ENCODE data around the gene RABL6.
"Not testable (repeated sequence)": the region's sequence is repeated elsewhere in the genome, so short reads cannot be mapped to it uniquely, and the experiment has no call there.

Gene RABL6

DNA sequence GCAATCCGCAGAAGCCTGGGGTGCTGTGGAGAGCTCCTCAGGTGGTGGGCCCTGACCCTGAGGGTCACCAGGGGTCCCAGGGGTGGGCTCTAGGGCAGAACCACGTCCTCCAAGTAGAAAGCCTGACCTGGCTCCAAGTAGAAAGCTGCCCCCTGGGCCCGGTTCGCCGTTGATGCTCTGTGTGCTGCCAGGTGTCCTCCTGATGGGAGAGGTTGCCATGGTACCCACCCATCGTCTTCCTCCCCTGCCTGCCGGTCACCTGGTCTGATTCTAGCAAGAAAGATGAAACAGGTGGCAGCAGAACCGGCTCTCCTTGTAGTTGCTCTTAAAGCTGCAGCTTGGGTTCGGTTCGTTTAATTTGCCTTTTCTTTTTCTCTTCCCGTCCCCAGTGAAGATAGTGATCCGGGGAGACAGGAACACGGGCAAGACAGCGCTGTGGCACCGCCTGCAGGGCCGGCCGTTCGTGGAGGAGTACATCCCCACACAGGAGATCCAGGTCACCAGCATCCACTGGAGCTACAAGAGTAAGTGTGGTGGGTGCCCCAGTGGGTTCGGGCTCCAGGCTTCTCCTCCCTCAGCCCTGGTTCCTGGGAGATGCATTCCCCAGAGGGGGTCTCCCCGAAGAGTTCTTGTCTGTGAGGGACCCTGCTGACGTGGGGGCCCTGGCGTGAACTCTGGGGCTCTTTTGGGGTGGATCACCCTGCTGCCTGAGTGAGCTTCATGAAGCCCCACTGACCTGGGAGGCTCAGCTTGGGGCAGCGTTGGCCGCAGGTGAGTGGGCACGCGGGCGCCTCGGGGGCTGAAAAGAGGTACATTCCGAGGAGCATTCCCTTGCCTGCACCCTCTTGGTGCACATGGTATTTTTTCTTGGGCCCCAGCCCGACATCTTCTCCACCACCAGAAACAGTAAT is 15.6 kb downstream of the RABL6 start:
- DNase-seq = no peak

DNA sequence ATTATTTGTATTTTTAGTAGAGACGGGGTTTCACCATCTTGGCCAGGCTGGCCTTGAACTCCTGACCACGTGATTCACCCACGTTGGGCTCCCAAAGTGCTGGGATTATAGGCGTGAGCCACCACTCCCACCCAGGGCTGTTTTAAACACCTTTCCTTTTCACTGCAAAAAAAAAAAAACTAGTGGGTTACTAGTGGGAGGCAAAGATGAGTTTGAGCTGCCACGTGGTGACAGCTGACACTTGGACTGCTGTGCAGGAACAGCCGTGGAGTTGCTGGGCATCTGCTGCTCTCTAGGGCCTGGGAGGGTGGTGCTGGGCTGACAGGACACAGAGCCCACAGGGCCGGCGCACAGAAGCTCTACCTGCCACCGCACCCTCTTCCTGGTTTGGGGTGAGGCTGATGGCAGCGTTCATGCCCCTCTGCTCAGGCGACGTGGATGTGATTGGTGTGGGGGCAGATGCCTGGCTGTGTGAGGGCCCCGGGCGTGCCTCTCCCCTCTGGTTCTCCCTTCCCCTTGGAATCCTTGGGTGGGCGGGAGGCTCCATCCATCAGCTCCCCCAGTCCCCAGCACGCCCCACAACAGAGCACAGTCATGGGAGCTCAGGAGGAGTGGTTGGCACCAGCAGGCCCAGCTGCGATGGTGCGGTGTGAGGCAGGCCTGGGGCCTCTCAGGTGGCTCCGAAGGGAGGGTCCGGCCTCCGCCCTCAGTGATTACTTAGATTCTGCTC is 16.9 kb downstream of the RABL6 start:
- DNase-seq = no peak

DNA sequence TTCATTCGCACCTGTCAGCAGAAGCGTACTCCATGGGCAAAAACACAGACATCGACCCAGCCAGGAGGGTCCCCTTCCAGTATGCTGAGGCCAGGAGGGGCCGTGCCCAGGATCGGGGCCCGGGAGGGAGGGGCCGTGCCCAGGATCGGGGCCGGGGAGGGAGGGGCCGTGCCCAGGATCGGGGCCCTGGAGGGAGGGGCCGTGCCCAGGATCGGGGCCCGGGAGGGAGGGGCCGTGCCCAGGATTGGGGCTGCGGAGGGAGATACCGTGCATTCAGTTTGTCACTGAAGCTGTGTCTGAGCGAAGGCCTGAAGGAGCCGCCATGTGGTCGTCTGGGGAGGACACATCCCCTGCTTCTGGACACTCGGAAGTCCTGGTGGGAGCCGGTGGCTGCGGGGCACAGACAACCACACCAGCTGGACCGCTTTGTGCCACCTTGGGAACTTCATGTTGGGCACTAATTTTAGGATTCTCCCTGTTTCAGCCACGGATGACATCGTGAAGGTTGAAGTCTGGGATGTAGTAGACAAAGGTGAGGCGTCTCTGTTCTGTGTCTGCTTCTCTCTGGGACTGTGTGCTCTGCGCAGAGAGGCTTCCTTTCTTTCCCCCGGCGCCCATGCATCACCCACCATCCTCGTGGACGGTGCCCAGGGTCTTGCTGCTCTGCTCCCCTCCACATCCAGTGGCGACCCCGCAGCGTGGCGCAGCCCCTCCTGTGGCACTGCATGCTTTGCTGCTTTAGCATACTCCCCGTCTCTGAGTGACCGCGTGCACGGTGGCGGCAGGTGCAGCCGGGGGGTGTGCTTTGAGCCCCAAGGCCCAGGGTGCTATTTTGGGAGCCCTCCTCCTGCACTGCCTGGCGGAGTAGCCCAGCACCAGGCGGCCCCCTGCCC is 17.8 kb downstream of the RABL6 start:
- DNase-seq = no peak

DNA sequence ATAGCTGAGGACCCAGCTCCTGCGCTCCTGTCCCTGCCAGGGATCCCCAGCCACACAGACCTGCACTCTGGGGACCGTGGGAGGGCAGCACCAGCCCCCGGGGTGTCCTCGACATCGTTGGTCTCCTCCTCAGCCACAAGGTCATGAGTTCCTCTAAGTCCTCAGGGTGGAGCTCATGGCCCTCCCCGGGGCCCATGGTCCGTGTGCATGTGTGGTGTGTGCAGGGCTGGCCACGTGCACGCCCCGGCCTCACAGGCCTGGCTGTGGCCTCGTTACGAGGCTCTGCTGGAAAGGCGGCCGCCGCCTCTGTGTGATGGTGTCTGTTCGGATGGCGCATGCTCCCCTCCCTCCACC is 18.4 kb downstream of the RABL6 start:
- no peak for DNase-seq

DNA sequence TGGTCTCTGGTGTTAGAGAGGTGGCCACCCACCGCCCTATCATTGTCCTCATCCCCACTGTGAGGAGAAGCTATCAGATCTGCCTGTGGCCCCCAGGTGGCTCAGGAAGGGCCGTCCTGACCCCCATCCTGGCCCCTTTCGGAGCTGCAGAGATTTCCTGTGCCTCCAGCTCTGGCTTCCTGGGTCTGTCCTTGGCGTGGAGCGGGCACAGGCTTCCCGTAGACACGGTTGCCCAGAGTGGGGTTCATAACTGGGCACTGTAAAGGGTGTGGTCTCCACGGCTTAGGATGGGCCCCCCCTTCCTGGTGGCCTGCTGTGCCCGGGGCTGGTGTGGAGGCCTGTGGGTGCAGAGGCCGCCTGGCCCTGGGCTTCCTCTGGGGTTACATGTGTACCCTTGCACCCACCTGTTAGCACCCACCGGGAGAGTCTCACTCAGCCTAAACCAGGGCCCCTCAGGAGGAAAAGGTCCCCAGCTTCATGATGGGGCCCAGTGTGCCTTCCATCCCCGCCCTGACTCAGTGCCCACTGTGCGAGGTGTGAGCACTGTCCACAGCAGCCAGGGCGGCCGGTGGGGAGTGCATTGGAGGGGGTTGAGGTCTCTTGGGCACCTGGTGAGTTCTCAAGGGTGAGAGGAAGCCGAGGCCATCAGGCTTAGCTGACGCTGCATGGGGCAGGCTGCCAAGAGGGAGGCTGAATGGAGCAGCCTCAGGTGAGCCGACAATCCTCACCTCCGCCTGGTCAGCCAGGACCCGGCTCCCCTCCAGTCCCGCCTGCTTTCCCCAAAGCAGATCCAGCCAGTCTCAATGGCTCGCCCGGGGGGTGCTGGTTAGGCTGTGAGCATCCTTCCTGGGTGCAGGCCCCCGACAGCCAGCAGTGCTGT is 19.2 kb downstream of the RABL6 start:
- DNase-seq = no peak

DNA sequence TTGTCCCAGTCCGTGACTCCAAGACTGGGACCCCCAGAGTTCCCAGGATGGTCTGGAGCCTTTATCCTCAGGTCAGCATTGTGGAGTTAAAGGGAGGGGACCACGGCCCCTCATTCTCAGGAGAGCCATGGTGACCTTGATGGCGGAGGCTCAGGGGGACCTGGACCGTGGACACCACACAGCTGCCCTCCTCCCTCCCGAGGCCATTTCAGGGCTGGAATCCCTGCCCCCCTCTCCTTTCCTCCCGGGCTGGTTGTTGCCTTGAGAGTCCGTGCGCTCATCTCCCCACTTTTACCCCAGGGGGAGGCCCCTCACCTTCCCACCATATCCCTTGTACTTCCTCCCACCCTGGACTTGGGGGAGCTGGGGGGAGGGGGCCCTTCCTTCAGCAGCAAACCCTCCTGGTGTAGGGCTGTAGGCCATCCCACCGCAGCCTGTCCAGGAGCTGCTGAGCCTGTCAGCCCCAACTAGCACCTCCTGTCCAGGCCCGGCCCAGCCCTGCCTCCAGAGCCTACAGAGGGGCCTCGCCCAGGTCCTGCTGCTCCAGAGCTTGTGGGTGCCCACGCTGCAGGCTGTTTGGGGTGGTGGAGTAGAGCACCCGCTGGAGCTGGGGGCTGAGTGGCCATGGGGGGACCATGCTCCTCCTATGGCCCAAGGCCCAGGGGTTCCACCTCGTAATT is 20.2 kb downstream of the RABL6 start:
- DNase-seq = no peak

DNA sequence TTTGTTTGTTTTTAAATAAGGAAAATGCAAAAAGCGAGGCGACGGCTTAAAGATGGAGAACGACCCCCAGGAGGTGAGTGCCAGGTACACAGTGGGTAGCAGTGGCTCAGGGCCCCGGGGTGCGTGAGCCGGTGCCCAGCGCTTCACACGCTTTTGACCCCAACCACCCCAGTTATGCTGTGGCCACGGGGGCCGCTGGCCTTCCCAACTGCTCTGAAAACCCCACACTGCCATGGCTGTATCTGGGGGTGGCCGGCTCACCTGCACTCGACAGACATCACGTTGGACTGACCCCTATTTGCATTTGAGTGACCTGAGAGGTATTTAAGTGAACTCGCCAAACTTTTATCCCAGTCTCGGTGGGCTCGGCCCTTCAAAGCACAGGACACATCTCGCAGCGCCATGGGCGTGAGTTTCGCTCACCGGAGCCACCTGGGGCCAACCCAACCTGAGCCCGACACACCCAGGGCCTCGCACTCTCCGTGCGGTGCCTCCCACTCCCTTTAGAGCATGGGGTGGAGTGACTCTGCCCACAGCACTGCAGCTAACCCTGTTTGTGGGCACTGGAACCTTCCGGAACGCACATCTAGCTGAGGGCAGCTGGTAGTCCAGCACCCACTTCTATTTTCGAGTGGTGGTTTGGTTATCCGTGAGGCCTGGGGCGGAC is 20.9 kb downstream of the RABL6 start:
- no peak for DNase-seq

DNA sequence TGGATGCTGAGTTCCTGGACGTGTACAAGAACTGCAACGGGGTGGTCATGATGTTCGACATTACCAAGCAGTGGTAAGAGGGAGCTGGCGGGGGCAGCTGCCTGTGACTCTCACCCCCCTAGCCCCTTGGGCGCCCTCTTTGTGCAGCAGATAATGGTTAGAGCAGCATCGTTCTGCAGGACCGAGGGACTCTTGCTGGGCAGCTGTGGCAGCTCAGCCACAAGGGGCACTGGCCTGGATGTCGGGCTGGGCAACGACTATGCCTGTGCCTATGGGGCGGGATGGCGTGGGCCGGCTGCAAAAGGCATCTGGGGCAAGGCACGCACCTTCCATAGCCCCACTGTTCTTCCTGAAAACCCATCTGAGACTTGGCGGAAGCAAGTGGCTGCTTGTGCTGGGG is 21.7 kb downstream of the RABL6 start:
- no peak for DNase-seq

DNA sequence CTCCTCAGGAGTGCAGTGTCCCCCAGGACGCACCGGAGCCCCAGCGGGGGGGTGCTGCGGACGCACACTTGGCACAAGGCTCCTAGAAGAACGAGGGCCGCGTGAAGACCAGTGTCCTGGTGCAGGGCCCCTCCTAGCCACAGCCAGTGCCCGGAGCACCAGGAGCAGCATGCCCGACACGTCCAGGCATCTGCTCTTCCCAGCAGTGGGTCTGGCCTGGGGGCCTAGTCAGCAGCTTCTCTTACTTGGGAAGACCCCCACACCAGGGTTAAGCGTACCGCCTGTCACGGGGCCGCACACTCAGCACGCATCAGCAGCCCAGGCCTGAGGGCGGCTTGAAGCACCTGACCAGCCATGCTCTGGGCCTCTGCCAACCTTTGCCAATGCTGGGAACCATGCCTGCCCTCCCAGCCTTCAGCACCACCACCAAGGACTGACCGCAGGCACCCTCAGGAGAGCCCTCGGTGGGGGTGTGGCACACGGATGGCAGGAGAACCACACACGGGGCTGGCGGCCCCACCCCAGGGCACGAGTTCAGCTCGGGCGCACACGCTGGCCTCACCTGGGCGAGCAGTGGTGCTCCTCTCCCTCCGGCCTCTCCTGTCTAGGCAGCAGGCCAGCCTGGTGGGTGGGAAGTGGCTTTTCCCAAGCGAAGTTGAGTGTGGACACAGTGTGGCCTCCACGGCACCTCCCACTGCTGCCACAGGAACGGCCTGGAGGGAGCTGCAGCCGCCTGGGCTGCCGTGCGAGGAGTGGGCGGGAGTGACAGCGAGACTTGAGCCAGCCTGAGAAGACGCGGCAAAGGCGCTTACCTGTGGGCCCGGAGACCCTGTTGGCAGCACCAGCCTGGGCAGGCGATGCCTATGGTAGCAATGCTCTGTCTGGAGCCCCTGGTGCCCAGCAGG is 22.5 kb downstream of the RABL6 start:
- no peak for DNase-seq

DNA sequence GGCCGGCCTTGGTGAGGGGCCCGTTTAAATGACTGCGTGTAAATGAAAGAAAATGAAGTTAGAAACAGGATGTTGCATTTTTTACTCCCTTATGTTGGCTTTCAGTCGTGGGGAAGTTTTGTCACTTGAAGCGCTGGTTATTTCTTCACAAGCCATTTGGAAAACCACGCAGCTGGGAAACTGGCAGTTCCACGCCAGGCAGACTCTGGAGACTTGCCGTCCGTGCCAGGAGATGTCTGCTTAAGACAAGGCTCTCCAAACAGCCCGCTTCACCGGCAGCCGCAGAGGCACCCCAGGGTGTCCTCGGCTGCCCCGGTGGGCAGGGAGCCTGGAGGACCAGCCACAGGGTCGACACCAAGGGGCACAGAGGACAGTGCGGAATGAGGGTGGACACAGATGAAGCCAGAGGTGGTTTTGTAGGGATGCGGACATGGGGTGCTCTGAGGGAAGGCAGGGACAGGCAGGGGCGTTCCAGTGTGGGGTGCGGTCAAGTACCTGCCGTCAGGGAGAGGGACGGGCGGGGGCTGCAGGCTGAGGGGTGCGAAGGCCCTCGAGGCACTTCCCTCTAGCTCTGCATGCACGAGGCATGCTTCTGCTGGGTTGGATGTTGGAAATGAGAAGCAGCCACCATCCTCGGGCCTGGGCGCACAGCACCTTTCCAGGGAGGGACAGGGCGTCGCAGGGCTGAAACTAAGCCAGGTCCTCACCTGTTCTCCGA is 23.4 kb downstream of the RABL6 start:
- no peak for DNase-seq

DNA sequence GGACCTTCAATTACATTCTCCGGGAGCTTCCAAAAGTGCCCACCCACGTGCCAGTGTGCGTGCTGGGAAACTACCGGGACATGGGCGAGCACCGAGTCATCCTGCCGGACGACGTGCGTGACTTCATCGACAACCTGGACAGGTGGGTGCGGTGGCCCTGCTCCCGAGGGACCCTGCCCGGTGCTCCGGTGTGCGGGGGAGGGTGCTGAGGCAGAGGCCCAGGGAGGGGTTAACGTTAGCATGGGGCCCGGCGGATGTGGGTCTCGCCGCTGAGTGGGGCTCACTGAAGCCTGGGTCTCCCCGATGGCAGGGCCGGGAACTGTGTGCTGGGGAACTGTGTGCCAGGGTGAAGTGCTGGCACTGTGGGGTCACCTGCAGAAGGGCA is 24.0 kb downstream of the RABL6 start:
- DNase-seq = no peak

DNA sequence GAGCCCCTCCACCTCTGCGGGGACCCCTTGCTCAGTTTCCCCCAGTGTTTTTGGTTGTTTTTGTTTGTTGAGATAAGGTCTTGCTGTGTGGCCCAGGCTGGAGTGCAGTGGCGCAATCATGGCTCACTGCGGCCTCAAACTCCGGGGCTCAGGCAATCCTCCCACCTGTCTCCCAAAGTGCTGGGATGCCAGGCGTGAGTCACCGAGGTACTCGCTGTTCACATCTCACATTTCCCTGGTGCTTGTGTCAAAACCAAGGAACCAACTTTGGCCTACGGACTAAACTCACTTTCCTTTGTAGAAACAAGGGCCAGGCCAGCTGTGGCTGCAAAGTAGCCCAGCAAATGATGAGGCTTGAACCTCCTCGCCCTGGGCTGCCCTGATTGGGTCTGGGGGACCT is 24.8 kb downstream of the RABL6 start:
- no peak for DNase-seq

DNA sequence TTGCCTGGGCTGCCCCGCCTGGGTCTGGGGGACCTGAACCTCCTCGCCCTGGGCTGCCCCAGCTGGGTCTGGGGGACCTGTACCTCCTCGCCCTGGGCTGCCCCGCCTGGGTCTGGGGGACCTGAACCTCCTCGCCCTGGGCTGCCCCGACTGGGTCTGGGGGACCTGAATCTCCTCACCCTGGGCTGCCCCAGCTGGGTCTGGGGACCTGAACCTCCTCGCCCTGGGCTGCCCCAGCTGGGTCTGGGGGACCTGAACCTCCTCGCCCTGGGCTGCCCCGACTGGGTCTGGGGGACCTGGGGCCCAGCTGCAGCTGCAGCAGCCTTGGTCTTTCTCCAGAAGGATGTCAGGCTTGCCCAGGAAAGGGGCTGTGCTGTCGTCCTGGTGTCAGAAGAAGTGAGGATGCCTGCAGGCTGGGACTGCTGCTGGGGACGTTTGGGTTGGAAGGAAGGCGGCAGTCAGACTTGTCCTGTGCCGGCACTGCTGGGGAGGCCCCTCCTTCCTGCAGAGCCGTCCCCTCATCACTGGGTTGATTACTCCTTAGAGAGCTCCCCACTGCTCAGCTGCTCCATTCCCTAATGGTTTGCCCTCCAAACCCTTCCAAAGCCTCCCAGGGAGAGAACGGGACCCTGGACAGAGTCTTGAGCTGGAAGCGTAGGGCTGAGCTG is 25.8 kb downstream of the RABL6 start:
- not testable (repeated sequence) for DNase-seq

DNA sequence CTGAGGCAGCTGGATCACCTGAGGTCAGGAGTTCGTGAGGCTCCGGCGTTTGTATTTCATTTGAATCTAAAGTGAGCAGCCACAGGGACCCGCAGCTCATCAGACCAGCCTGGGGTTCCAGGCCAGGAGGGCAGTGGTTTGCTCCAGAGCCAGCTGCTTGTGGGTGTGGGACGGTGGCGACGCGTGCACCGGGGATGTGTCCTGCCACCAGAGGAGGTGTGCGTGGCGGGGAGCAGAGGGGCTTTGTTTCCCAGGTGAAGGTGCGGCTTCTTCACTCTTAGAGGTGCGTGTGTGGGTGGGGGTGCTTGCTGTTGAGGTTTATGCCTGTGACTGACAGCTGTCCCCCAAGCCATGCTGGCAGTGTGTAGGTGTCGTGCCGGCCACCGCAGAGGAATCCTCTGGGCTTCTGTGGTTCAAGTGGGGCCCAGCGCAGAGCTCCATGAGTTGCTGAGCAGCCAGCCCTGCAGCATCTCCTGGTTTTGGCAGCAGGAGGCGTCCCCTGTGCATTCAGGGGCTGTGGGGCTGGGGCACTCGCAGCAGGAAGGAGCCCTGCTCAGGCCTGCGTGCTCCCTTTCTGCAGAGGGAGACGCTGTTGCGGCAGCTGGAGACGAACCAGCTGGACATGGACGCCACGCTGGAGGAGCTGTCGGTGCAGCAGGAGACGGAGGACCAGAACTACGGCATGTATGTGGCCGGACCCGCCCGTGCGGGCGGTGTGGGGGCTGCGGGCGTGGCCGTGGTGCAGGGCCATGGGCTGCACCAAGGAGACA is 27.6 kb downstream of the RABL6 start:
- no peak for DNase-seq

DNA sequence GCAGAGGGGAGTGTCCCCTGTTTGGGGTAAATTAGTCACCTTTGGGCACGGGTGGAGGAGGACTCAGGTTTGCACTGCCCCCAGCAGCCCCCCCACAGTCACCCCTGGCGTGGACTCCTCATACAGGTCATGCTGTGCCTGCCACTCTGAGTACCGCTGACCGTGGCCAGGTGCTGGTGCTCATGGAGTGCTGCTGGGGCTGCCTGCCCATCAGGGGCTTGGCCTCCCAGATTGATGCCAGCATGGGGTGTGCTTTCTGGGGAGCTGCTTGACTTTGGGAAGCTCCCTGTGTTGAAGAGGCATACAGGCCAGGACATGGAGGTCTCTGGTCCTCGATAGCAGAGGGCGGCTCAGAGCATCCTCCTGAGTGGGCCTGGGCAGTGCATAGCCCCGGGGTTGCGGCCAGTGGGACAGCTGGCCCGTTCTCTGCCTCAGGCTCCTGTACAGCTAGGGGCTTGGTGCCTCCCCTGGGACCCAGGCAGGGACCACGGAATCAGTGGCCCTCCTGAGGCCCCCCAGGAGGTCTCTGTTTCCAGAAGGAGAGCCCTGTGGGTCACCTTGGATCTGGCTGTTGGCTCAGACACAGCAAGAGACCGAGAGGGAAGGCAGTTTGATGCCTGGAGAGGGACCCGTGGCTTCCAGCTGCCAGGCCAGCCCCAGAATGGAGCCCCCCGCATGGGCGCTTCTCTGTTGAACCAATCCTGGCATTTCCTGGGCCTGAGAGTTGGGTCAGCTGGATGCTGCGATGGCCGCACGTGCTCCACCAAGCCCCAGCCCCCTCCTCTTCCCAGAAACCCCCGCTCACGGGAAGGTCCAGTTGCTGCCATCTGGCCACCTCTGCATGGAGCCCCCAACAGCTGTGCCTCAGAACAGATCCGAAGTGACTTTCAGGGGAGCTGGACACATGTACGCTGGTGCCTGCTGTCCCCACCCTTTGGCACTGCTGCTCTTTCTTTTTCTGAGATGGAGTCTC is 28.5 kb downstream of the RABL6 start:
- no peak for DNase-seq

DNA sequence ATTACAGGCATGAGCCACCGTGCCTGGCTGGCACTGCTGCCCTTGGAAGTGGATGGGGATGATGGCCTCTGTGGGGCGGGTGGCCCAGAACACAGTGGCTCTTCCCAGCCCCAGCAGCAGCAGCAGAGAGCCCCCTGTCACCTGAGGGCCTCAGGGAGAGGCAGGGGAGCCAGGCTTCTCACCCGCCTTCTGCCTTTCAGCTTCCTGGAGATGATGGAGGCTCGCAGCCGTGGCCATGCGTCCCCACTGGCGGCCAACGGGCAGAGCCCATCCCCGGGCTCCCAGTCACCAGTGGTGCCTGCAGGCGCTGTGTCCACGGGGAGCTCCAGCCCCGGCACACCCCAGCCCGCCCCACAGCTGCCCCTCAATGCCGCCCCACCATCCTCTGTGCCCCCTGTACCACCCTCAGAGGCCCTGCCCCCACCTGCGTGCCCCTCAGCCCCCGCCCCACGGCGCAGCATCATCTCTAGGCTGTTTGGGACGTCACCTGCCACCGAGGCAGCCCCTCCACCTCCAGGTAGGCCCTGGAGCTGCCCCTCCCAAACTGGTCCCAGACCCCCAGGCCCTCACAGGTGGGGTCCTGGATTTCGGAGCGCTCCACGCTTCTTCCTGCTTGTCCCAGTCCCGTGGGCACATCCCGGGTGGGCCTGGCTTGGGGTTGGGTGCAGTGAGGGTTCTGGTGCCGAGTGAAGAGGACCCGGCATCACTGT is 29.6 kb downstream of the RABL6 start:
- DNase-seq = no peak
